GM19035 (cell line): ENCODE data around the gene SLC13A3.

Source experiments
- ATAC-seq: cut with Tn5 transposase; IDR thresholded peaks from one replicate; pipeline ENCODE4 v1.9.1; 2021; ENCODE audit not compliant: unreplicated experiment

SLC13A3 gene

GRCh38 chr20:46637020-46637419 is 14.2 kb downstream of the SLC13A3 start:
- ATAC-seq = no peak

- no peak for ATAC-seq
These were observed 14.7 kb downstream of the SLC13A3 start for GRCh38 chr20:46636514-46636913.

GRCh38 chr20:46635514-46636136 is 15.6 kb downstream of the SLC13A3 start:
- ATAC-seq = no peak

- no peak for ATAC-seq
These were observed 16.7 kb downstream of the SLC13A3 start for GRCh38 chr20:46634528-46634927.

GRCh38 chr20:46631874-46632446 is 19.3 kb downstream of the SLC13A3 start:
- no peak for ATAC-seq

- ATAC-seq = no peak
These were observed 19.9 kb downstream of the SLC13A3 start for GRCh38 chr20:46631212-46631869.

GRCh38 chr20:46630306-46630705 is 21.0 kb downstream of the SLC13A3 start:
- ATAC-seq = no peak

- no peak for ATAC-seq
These were observed 21.9 kb downstream of the SLC13A3 start for GRCh38 chr20:46629341-46629740.

GRCh38 chr20:46627234-46627633 is 24.0 kb downstream of the SLC13A3 start:
- no peak for ATAC-seq

- ATAC-seq = no peak
These were observed 24.5 kb downstream of the SLC13A3 start for GRCh38 chr20:46626758-46627157.

GRCh38 chr20:46625875-46626373 is 25.3 kb downstream of the SLC13A3 start:
- ATAC-seq = no peak

- no peak for ATAC-seq
These were observed 26.3 kb downstream of the SLC13A3 start for GRCh38 chr20:46624946-46625345.

GRCh38 chr20:46622165-46622564 is 29.1 kb downstream of the SLC13A3 start:
- ATAC-seq = no peak

- ATAC-seq = no peak
These were observed 29.8 kb downstream of the SLC13A3 start for GRCh38 chr20:46621492-46621891.

GRCh38 chr20:46619445-46619844 is 31.8 kb downstream of the SLC13A3 start:
- ATAC-seq = no peak

- no peak for ATAC-seq
These were observed 32.8 kb downstream of the SLC13A3 start for GRCh38 chr20:46618316-46619100.

GRCh38 chr20:46614503-46614902 is 36.8 kb downstream of the SLC13A3 start:
- ATAC-seq = no peak

GRCh38 chr20:46610145-46610544 is 41.1 kb downstream of the SLC13A3 start:
- no peak for ATAC-seq

GRCh38 chr20:46609043-46609442 is 42.2 kb downstream of the SLC13A3 start:
- ATAC-seq = no peak

- no peak for ATAC-seq
These were observed 43.3 kb downstream of the SLC13A3 start for GRCh38 chr20:46607849-46608497.
